ENCODE measurements around the gene SMIM20.

SMIM20 gene

DNA sequence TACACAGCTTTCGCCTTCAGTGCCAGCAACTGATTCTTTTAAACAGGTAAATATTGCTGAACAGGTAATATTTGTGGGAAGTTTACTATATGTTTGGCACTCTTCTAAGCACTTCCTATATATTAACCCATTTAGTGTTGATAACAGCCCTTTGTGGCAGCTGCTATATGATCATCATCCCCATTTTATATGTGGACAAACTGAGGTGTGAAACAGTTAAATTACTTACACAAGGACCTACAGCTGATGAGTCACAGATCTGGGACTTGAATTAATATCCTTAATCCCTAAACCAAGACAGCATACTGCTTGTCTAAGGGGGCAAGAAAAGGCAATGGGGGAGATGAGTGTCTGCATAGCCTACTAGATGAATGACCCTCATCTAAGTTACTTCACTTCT is 2.9 kb downstream of the SMIM20 start:
- H3K9ac ChIP-seq (ENCODE audit: low read depth, low read length): no peak overlapping the region
- no peak overlapping the region for H3K27ac ChIP-seq (ENCODE audit: low read length)
- H3K36me3 ChIP-seq (ENCODE audit: insufficient read depth, low read length): no peaks in the 10 kb centered on the region
- TF ChIP-seq EZH2 (IDR thresholded peaks at IDR 0.05; ENCODE audit: borderline replicate concordance, low read depth, low read length, severe bottlenecking): no peak
- TF ChIP-seq, protein P1, sequence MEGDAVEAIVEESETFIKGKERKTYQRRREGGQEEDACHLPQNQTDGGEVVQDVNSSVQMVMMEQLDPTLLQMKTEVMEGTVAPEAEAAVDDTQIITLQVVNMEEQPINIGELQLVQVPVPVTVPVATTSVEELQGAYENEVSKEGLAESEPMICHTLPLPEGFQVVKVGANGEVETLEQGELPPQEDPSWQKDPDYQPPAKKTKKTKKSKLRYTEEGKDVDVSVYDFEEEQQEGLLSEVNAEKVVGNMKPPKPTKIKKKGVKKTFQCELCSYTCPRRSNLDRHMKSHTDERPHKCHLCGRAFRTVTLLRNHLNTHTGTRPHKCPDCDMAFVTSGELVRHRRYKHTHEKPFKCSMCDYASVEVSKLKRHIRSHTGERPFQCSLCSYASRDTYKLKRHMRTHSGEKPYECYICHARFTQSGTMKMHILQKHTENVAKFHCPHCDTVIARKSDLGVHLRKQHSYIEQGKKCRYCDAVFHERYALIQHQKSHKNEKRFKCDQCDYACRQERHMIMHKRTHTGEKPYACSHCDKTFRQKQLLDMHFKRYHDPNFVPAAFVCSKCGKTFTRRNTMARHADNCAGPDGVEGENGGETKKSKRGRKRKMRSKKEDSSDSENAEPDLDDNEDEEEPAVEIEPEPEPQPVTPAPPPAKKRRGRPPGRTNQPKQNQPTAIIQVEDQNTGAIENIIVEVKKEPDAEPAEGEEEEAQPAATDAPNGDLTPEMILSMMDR (IDR thresholded peaks at IDR 0.05; ENCODE audit: borderline replicate concordance, extremely low read depth, low read length, poor library complexity, severe bottlenecking): no peak
- DNase-seq (no peak), ATAC-seq (ENCODE audit: insufficient read depth, low read depth) (no peak)
- no peak overlapping the region for H3K4me3 ChIP-seq (ENCODE audit: low read depth in 1 of 2, low read length in 2 of 2)
- H3K9me3 ChIP-seq (ENCODE audit: insufficient read depth, low read length, severe bottlenecking): no peaks in the 10 kb centered on the region
- H2AFZ ChIP-seq (ENCODE audit: low read depth, low read length): no peak overlapping the region
- no peaks in the 10 kb centered on the region for H4K20me1 ChIP-seq (ENCODE audit: insufficient read depth, low read length)
- peaks cover 17% of the 10 kb centered on the region for H3K4me1 ChIP-seq (ENCODE audit: insufficient read depth, low read length)
- no peak overlapping the region for H3K4me2 ChIP-seq (ENCODE audit: insufficient read depth, low read length)
- no peaks in the 10 kb centered on the region for H3K27me3 ChIP-seq (ENCODE audit: insufficient read depth, low read length, poor library complexity)
- H3K79me2 ChIP-seq (ENCODE audit: insufficient read depth, low read length): no peaks in the 10 kb centered on the region; the same call in 1 of the 2 replicates

- Histone ChIP-seq H3K9ac (ENCODE audit: low read depth, low read length) (no peak overlapping the region), H3K27ac (ENCODE audit: low read length) (no peak overlapping the region), H3K9me3 (ENCODE audit: insufficient read depth, low read length, severe bottlenecking) (no peaks in the 10 kb centered on the region), H3K27me3 (ENCODE audit: insufficient read depth, low read length, poor library complexity) (no peaks in the 10 kb centered on the region), H2AFZ (ENCODE audit: low read depth, low read length) (no peak overlapping the region), H3K79me2 (ENCODE audit: insufficient read depth, low read length) (no peaks in the 10 kb centered on the region; the same call in 1 of the 2 replicates), H3K4me3 (ENCODE audit: low read depth in 1 of 2, low read length in 2 of 2) (no peak overlapping the region), H3K36me3 (ENCODE audit: insufficient read depth, low read length) (no peaks in the 10 kb centered on the region), H4K20me1 (ENCODE audit: insufficient read depth, low read length) (no peaks in the 10 kb centered on the region), H3K4me2 (ENCODE audit: insufficient read depth, low read length) (no peak overlapping the region), H3K4me1 (ENCODE audit: insufficient read depth, low read length) (peaks cover 9% of the 10 kb centered on the region)
- ATAC-seq (ENCODE audit: insufficient read depth, low read depth) (no peak), DNase-seq (no peak)
- no peak for TF ChIP-seq EZH2 (IDR thresholded peaks at IDR 0.05; ENCODE audit: borderline replicate concordance, low read depth, low read length, severe bottlenecking)
- TF ChIP-seq, protein P1 (IDR thresholded peaks at IDR 0.05; ENCODE audit: borderline replicate concordance, extremely low read depth, low read length, poor library complexity, severe bottlenecking): no peak
Observed at GRCh38 chr4:25919676-25920075, 5.7 kb downstream of the SMIM20 start.

GRCh38 chr4:25921922-25922321 is 7.9 kb downstream of the SMIM20 start:
- Histone ChIP-seq H4K20me1 (ENCODE audit: insufficient read depth, low read length) (no peaks in the 10 kb centered on the region), H3K27ac (ENCODE audit: low read length) (no peak overlapping the region), H3K36me3 (ENCODE audit: insufficient read depth, low read length) (no peaks in the 10 kb centered on the region), H2AFZ (ENCODE audit: low read depth, low read length) (no peak overlapping the region), H3K4me3 (ENCODE audit: low read depth in 1 of 2, low read length in 2 of 2) (no peak overlapping the region), H3K9me3 (ENCODE audit: insufficient read depth, low read length, severe bottlenecking) (no peaks in the 10 kb centered on the region), H3K79me2 (ENCODE audit: insufficient read depth, low read length) (no peaks in the 10 kb centered on the region; the same call in 1 of the 2 replicates), H3K4me2 (ENCODE audit: insufficient read depth, low read length) (no peak overlapping the region), H3K9ac (ENCODE audit: low read depth, low read length) (no peak overlapping the region), H3K4me1 (ENCODE audit: insufficient read depth, low read length) (no peaks in the 10 kb centered on the region), H3K27me3 (ENCODE audit: insufficient read depth, low read length, poor library complexity) (no peaks in the 10 kb centered on the region)
- no peak for ATAC-seq (ENCODE audit: insufficient read depth, low read depth)
- TF ChIP-seq EZH2 (IDR thresholded peaks at IDR 0.05; ENCODE audit: borderline replicate concordance, low read depth, low read length, severe bottlenecking): no peak
- TF ChIP-seq, protein P1 (IDR thresholded peaks at IDR 0.05; ENCODE audit: borderline replicate concordance, extremely low read depth, low read length, poor library complexity, severe bottlenecking): no peak
- DNase-seq: no peak
